ENCODE data around the gene RASGRP3.
A peak's percentile ranks its signal among the peaks of the same experiment; 100 is the strongest.

The RASGRP3 gene

DNA sequence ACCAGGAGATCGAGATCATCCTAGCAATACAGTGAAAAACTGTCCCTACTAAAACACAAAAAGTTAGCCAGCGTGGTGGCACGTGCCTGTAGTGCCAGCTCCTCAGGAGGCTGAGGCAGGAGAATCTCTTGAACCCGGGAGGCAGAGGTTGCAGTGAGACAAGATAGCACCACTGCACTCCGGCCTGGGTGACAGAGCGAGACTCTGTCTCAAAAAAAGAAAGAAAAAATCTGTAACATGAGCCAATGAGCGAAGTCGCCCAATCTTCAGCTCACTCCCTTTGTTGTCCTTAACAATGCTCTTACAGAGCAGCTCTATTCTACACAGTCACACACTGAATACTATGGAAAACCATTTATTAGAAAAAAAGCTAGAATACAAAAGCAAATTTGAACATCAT lies 100.6 kb downstream of the RASGRP3 start:
- Histone ChIP-seq H3K27me3 (ENCODE audit: control insufficient read depth in 1 of 2, insufficient read depth in 1 of 2, low read length in 2 of 2) (no peaks in the 10 kb centered on the region), H3K23ac (ENCODE audit: low read length in 2 of 2) (no peak overlapping the region), H3K27ac (ENCODE audit: low read length, poor library complexity, severe bottlenecking) (no peak overlapping the region), H3K4me1 (ENCODE audit: control insufficient read depth, insufficient read depth, low read depth, low read length) (peaks cover 3% of the 10 kb centered on the region), H3K18ac (ENCODE audit: low read depth in 1 of 2, low read length in 2 of 2) (no peak overlapping the region), H2BK5ac (ENCODE audit: low read depth, low read length, poor library complexity, severe bottlenecking) (no peak overlapping the region), H4K8ac (ENCODE audit: low read length) (no peak overlapping the region), H3K36me3 (ENCODE audit: control insufficient read depth in 1 of 2, insufficient read depth in 2 of 2, low read depth in 1 of 2, low read length in 2 of 2) (peaks cover 3 to 6% of the 10 kb centered on the region in 2 experiments), H2BK12ac (ENCODE audit: low read length in 2 of 2) (no peak overlapping the region), H3K79me1 (replicated peaks; ENCODE audit: low read length, poor library complexity, severe bottlenecking) (peaks cover 10% of the 10 kb centered on the region), H3K4ac (ENCODE audit: low read depth in 1 of 2, low read length in 2 of 2) (no peak overlapping the region), H3K4me2 (ENCODE audit: low read length, poor library complexity, severe bottlenecking) (no peak overlapping the region), H2AK5ac (ENCODE audit: low read length, severe bottlenecking) (no peak overlapping the region), H4K91ac (ENCODE audit: low read length) (no peak overlapping the region), H3K4me3 (ENCODE audit: insufficient read depth in 1 of 2, low read depth in 1 of 2, low read length in 2 of 2) (no peak overlapping the region), H3K9ac (ENCODE audit: low read length) (peak overlapping the region; percentile 60), H3K14ac (ENCODE audit: low read length in 2 of 2) (no peak overlapping the region), H2BK120ac (ENCODE audit: low read depth, low read length) (no peak overlapping the region), H3K9me3 (ENCODE audit: control insufficient read depth, low read length) (no peaks in the 10 kb centered on the region), H2BK15ac (ENCODE audit: low read depth, poor library complexity, severe bottlenecking) (no peak overlapping the region), H2AFZ (ENCODE audit: low read depth, low read length) (no peak overlapping the region)
- no peak for DNase-seq
- WGBS, result 95% methylated on average over 6 of the region's 8 CpGs

DNA sequence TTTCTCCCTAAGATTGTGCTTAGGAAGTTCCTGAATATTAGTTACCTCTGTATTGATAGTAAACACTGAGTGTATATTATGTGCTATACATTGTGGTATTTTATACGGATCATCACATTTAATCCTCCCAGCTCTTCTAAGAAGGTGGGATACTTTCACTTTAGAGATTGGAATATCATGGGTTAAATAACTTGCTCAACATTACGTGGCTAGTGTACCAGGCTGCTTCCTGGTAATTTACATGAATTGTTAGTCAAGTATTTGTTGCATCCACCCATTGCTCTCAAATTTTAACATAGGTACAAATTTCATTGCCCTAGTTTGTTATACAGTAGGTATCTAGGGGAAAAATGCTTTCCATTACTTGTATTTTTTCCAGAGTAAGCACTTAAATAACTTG lies 101.2 kb downstream of the RASGRP3 start:
- no peak overlapping the region for H3K27ac ChIP-seq (ENCODE audit: low read length, poor library complexity, severe bottlenecking)
- no peak overlapping the region for H2BK15ac ChIP-seq (ENCODE audit: low read depth, poor library complexity, severe bottlenecking)

DNA sequence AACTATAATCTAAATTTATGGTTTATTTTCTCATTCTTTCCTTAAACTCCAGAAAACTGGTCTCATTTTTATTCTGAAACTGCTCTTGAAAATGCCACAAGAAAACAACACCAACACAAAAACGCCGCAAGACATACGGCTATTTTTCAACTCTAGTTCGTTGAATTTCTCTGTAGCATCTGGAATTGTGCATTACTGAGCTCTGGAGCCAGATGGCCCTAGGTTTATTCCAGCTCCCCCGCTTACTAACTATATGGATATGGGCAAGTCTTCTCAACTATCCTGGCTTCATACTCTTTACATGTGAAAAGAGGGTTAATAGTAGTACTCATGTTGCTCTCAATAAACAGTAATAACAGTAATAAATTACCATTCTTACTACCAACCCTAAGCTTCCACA lies 102.8 kb downstream of the RASGRP3 start:
- no peaks in the 10 kb centered on the region for H3K9me3 ChIP-seq (ENCODE audit: control insufficient read depth, low read length)
- no peak overlapping the region for H3K23ac ChIP-seq (ENCODE audit: low read length in 2 of 2)
- H3K79me1 ChIP-seq (replicated peaks; ENCODE audit: low read length, poor library complexity, severe bottlenecking), result peaks cover 12% of the 10 kb centered on the region
- H3K27me3 ChIP-seq (ENCODE audit: control insufficient read depth in 1 of 2, insufficient read depth in 1 of 2, low read length in 2 of 2), result no peaks in the 10 kb centered on the region
- peaks cover 3 to 22% of the 10 kb centered on the region in 2 experiments for H3K36me3 ChIP-seq (ENCODE audit: control insufficient read depth in 1 of 2, insufficient read depth in 2 of 2, low read depth in 1 of 2, low read length in 2 of 2)
- no peak overlapping the region for H2BK15ac ChIP-seq (ENCODE audit: low read depth, poor library complexity, severe bottlenecking)
- no peak overlapping the region for H3K18ac ChIP-seq (ENCODE audit: low read depth in 1 of 2, low read length in 2 of 2)
- DNase-seq, result no peak
- no peak overlapping the region for H4K91ac ChIP-seq (ENCODE audit: low read length)
- H2AFZ ChIP-seq (ENCODE audit: low read depth, low read length), result no peak overlapping the region
- 82% methylated on average over 4 of the region's 5 CpGs for WGBS
- peaks cover 3% of the 10 kb centered on the region for H3K4me1 ChIP-seq (ENCODE audit: control insufficient read depth, insufficient read depth, low read depth, low read length)
- no peak overlapping the region for H3K14ac ChIP-seq (ENCODE audit: low read length in 2 of 2)
- no peak overlapping the region for H3K27ac ChIP-seq (ENCODE audit: low read length, poor library complexity, severe bottlenecking)
- no peak overlapping the region for H3K4me3 ChIP-seq (ENCODE audit: insufficient read depth in 1 of 2, low read depth in 1 of 2, low read length in 2 of 2)
- H2BK120ac ChIP-seq (ENCODE audit: low read depth, low read length), result no peak overlapping the region
- H3K4me2 ChIP-seq (ENCODE audit: low read length, poor library complexity, severe bottlenecking), result no peak overlapping the region
- H3K9ac ChIP-seq (ENCODE audit: low read length), result no peak overlapping the region
- H2BK12ac ChIP-seq (ENCODE audit: low read length in 2 of 2), result no peak overlapping the region
- no peak overlapping the region for H2BK5ac ChIP-seq (ENCODE audit: low read depth, low read length, poor library complexity, severe bottlenecking)
- H4K8ac ChIP-seq (ENCODE audit: low read length), result no peak overlapping the region
- H3K4ac ChIP-seq (ENCODE audit: low read depth in 1 of 2, low read length in 2 of 2), result no peak overlapping the region
- H2AK5ac ChIP-seq (ENCODE audit: low read length, severe bottlenecking), result no peak overlapping the region

More for the DNA sequence above, 101.2 kb downstream of the RASGRP3 start:
- peaks cover 12% of the 10 kb centered on the region for H3K79me1 ChIP-seq (replicated peaks; ENCODE audit: low read length, poor library complexity, severe bottlenecking)
- no peaks in the 10 kb centered on the region for H3K27me3 ChIP-seq (ENCODE audit: control insufficient read depth in 1 of 2, insufficient read depth in 1 of 2, low read length in 2 of 2)
- WGBS, result no CpG with 5 or more reads among the region's 2 CpGs
- no peak overlapping the region for H3K18ac ChIP-seq (ENCODE audit: low read depth in 1 of 2, low read length in 2 of 2)
- H2AFZ ChIP-seq (ENCODE audit: low read depth, low read length), result no peak overlapping the region
- peaks cover 3% of the 10 kb centered on the region for H3K4me1 ChIP-seq (ENCODE audit: control insufficient read depth, insufficient read depth, low read depth, low read length)
- DNase-seq, result peak; percentile 45
- H2BK12ac ChIP-seq (ENCODE audit: low read length in 2 of 2), result no peak overlapping the region
- no peak overlapping the region for H2AK5ac ChIP-seq (ENCODE audit: low read length, severe bottlenecking)
- no peak overlapping the region for H4K8ac ChIP-seq (ENCODE audit: low read length)
- H3K9ac ChIP-seq (ENCODE audit: low read length), result peak overlapping the region; percentile 60
- no peak overlapping the region for H3K23ac ChIP-seq (ENCODE audit: low read length in 2 of 2)
- no peak overlapping the region for H2BK5ac ChIP-seq (ENCODE audit: low read depth, low read length, poor library complexity, severe bottlenecking)
- H3K4ac ChIP-seq (ENCODE audit: low read depth in 1 of 2, low read length in 2 of 2), result no peak overlapping the region
- H3K36me3 ChIP-seq (ENCODE audit: control insufficient read depth in 1 of 2, insufficient read depth in 2 of 2, low read depth in 1 of 2, low read length in 2 of 2), result peaks cover 3 to 12% of the 10 kb centered on the region in 2 experiments
- H4K91ac ChIP-seq (ENCODE audit: low read length), result no peak overlapping the region
- no peaks in the 10 kb centered on the region for H3K9me3 ChIP-seq (ENCODE audit: control insufficient read depth, low read length)
- no peak overlapping the region for H3K14ac ChIP-seq (ENCODE audit: low read length in 2 of 2)
- no peak overlapping the region for H2BK120ac ChIP-seq (ENCODE audit: low read depth, low read length)
- H3K4me2 ChIP-seq (ENCODE audit: low read length, poor library complexity, severe bottlenecking), result no peak overlapping the region
- H3K4me3 ChIP-seq (ENCODE audit: insufficient read depth in 1 of 2, low read depth in 1 of 2, low read length in 2 of 2), result peak overlapping the region in 1 of 2 experiments; percentile 32

DNA sequence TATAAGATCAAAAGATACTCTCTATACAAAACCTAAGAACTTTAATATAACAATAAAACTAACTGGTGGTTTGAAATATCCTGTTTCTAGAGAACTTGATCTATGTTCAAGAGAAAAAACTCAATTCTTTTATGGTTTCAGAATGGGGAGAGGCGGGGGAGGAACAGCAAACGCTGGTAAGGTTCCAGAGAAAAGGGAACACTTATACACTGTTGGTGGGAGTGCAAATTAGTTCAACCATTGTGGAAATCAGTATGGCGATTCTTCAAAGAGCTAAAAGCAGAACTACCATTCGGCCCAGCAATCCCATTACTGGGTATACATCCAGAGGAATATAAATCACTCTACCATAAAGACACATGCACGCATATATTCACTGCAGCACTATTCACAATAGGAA lies 105.4 kb downstream of the RASGRP3 start:
- Histone ChIP-seq H3K9ac (ENCODE audit: low read length) (no peak overlapping the region), H3K9me3 (ENCODE audit: control insufficient read depth, low read length) (no peaks in the 10 kb centered on the region), H2AK5ac (ENCODE audit: low read length, severe bottlenecking) (no peak overlapping the region), H3K27ac (ENCODE audit: low read length, poor library complexity, severe bottlenecking) (no peak overlapping the region), H2BK5ac (ENCODE audit: low read depth, low read length, poor library complexity, severe bottlenecking) (no peak overlapping the region), H2BK15ac (ENCODE audit: low read depth, poor library complexity, severe bottlenecking) (no peak overlapping the region), H3K14ac (ENCODE audit: low read length in 2 of 2) (no peak overlapping the region), H3K36me3 (ENCODE audit: control insufficient read depth in 1 of 2, insufficient read depth in 2 of 2, low read depth in 1 of 2, low read length in 2 of 2) (peaks cover 13 to 48% of the 10 kb centered on the region in 2 experiments), H3K23ac (ENCODE audit: low read length in 2 of 2) (no peak overlapping the region), H2AFZ (ENCODE audit: low read depth, low read length) (no peak overlapping the region), H3K4me3 (ENCODE audit: insufficient read depth in 1 of 2, low read depth in 1 of 2, low read length in 2 of 2) (no peak overlapping the region), H2BK12ac (ENCODE audit: low read length in 2 of 2) (no peak overlapping the region), H3K18ac (ENCODE audit: low read depth in 1 of 2, low read length in 2 of 2) (no peak overlapping the region), H3K4me2 (ENCODE audit: low read length, poor library complexity, severe bottlenecking) (no peak overlapping the region), H3K27me3 (ENCODE audit: control insufficient read depth in 1 of 2, insufficient read depth in 1 of 2, low read length in 2 of 2) (no peaks in the 10 kb centered on the region), H2BK120ac (ENCODE audit: low read depth, low read length) (no peak overlapping the region), H4K8ac (ENCODE audit: low read length) (no peak overlapping the region), H3K4me1 (ENCODE audit: control insufficient read depth, insufficient read depth, low read depth, low read length) (peaks cover 3% of the 10 kb centered on the region), H3K4ac (ENCODE audit: low read depth in 1 of 2, low read length in 2 of 2) (no peak overlapping the region), H3K79me1 (replicated peaks; ENCODE audit: low read length, poor library complexity, severe bottlenecking) (peaks cover 12% of the 10 kb centered on the region), H4K91ac (ENCODE audit: low read length) (no peak overlapping the region)
- WGBS, result 87% methylated on average over 5 of the region's 5 CpGs
- no peak for DNase-seq
